Transverse colon (tissue), 4 donors: ENCODE measurements around the gene SLC19A1. TPM values are rescaled to one million over a fixed set of nuclear protein-coding genes. Genes with fewer than 3 reads are reported as not detected.

Experiments used
- DNase-seq: peaks from one replicate; pipeline ENCODE4 v3.0.0-alpha.2; 2019
- H3K27ac ChIP-seq, 4 donors: fragments of 200-600 bp; sonication (generic); 2 replicates each; pipeline ENCODE4 v1.5.1; 2016 to 2018; ENCODE audit warnings: inconsistent platforms in 4 of 4
- H3K27me3 ChIP-seq: fragments of 200-600 bp; sonication (generic); 2 replicates; pipeline ENCODE4 v1.5.1; 2017; ENCODE audit warnings: inconsistent platforms
- H3K36me3 ChIP-seq, 4 donors: fragments of 200-600 bp; sonication (generic); 2 replicates each; pipeline ENCODE4 v1.5.1; 2017 to 2019; ENCODE audit warnings: inconsistent platforms in 4 of 4
- H3K4me1 ChIP-seq, 4 donors: fragments of 200-600 bp; sonication (generic); 2 replicates each; pipeline ENCODE4 v1.5.1; 2017 to 2020; ENCODE audit warnings: inconsistent platforms in 4 of 4
- H3K4me3 ChIP-seq, 4 donors: fragments of 200-600 bp; sonication (generic); 1 replicate in 1 of 4; 2 replicates in 3 of 4; pipeline versions ENCODE4 v1.5.1 to v1.6.1; 2017 to 2019; ENCODE audit warnings: inconsistent platforms in 4 of 4
- H3K9me3 ChIP-seq, 2 donors: fragments of 200-600 bp; sonication (generic); 2 replicates each; pipeline ENCODE4 v1.5.1; 2017 to 2019; ENCODE audit warnings: inconsistent platforms in 2 of 2
- CTCF ChIP-seq, 5 experiments: fragments of 200-600 bp in 3 of 5; fragments of 450-650 bp in 2 of 5; sonication (generic) in 3 of 5; IDR thresholded peaks; 1 replicate in 2 of 5; 2 replicates in 3 of 5; pipeline ENCODE4 v1.5.1; 2016 to 2017; ENCODE audit warnings: antibody characterized with exemption in 5 of 5, inconsistent platforms in 3 of 5, mild to moderate bottlenecking in 2 of 5, moderate library complexity in 1 of 5
- EP300 ChIP-seq: sonication (generic); formaldehyde crosslinking; IDR thresholded peaks from one replicate; pipeline ENCODE4 v1.6.1; 2017; ENCODE audit warnings: antibody characterized with exemption, low read depth
- POLR2A ChIP-seq: fragments of 450-650 bp; IDR thresholded peaks from one replicate; pipeline ENCODE4 v1.6.1; 2016; ENCODE audit warnings: antibody characterized with exemption, mild to moderate bottlenecking, moderate library complexity
- POLR2AphosphoS5 ChIP-seq, 3 donors: sonication (generic); formaldehyde crosslinking; IDR thresholded peaks; one replicate each; pipeline ENCODE4 v1.6.1; 2016; ENCODE audit warnings: antibody characterized with exemption in 3 of 3
- WGBS, 2 donors: methylation state at CpG; one replicate each; pipeline ENCODE4 v1.1.5; 2018; ENCODE audit warnings: low coverage in 1 of 2; 5-methylcytosine and 5-hydroxymethylcytosine counted together
- in situ Hi-C, 4 donors: fragments of 200-750 bp; cut with MboI; loops; one replicate each; pipeline versions ENCODE4 v1.15.0 to v1.15.1; 2017; ENCODE audit warnings: low sequenced_read_pairs in 3 of 4, low pct_ligation_motif_present in 1 of 4, low pct_unique_long_range_greater_than_20kb in 1 of 4
- intact Hi-C: fragments of 100-400 bp; cut with DNase I; formaldehyde crosslinking; loops from one replicate; pipeline ENCODE4 v1.15.1; 2023; ENCODE audit warnings: low total_unique reads
- total RNA-seq, 4 donors: library from RNA; depleted of rRNA; stranded (reverse); fragments of >200 nt; gene quantifications; one replicate each; pipeline ENCODE4 v1.1.0, GENCODE V29; 2016

The SLC19A1 gene
- total RNA-seq, 4 donors from 2014 or later = 8.3 to 24.1 (median 17.3) TPM

- H3K4me1 ChIP-seq = peaks cover 13 to 30% (median 24%) of the 10 kb centered on the region in 4 donors
- in situ Hi-C loops = no loop called here
- TF ChIP-seq POLR2A = no peak
- intact Hi-C loops = no loop called here
- DNase-seq = peak; percentile 26
- H3K4me3 ChIP-seq = no peak overlapping the region
- WGBS, 2 donors = 65% methylated on average over 10 of the region's 17 CpGs; no CpG with 5 or more reads in 1 of the 2 donors
- no peaks in the 10 kb centered on the region for H3K36me3 ChIP-seq
- no peaks in the 10 kb centered on the region for H3K27me3 ChIP-seq
- no peaks in the 10 kb centered on the region for H3K9me3 ChIP-seq
- no peak overlapping the region for H3K27ac ChIP-seq
Measured at GRCh38 chr21:45539046-45539795, 3.0 kb downstream of the SLC19A1 start.

GRCh38 chr21:45538381-45539045 is 3.7 kb downstream of the SLC19A1 start:
- H3K4me3 ChIP-seq = no peak overlapping the region
- peaks cover 17 to 34% (median 31%) of the 10 kb centered on the region in 4 donors for H3K4me1 ChIP-seq
- H3K36me3 ChIP-seq = no peaks in the 10 kb centered on the region
- no peaks in the 10 kb centered on the region for H3K27me3 ChIP-seq
- H3K27ac ChIP-seq = no peak overlapping the region
- 89% methylated on average over 31 of the region's 31 CpGs; no CpG with 5 or more reads in 1 of the 2 donors for WGBS, 2 donors
- intact Hi-C loops (no loop called here), in situ Hi-C loops (no loop called here)
- no peaks in the 10 kb centered on the region for H3K9me3 ChIP-seq
- peak; percentile 7 for DNase-seq
- TF ChIP-seq EP300 (no peak), POLR2A (no peak), POLR2AphosphoS5 (IDR thresholded peaks at IDR 0.05) (no peak), CTCF (IDR thresholded peaks at IDR 0.05) (no peak)

GRCh38 chr21:45537746-45538291 is 4.4 kb downstream of the SLC19A1 start:
- WGBS, 2 donors = 95% methylated on average over 27 of the region's 27 CpGs; no CpG with 5 or more reads in 1 of the 2 donors
- Histone ChIP-seq H3K9me3 (no peaks in the 10 kb centered on the region), H3K27me3 (no peaks in the 10 kb centered on the region), H3K36me3 (no peaks in the 10 kb centered on the region), H3K27ac (no peak overlapping the region), H3K4me3 (no peak overlapping the region), H3K4me1 (peaks cover 15 to 36% (median 34%) of the 10 kb centered on the region in 4 donors)
- intact Hi-C loops (loop anchor here (1.0 kb wide), 1 partner anchor 33 kb away; no protein-coding TSS in a partner anchor), in situ Hi-C loops (no loop called here)
- TF ChIP-seq CTCF (IDR thresholded peaks at IDR 0.05) = no peak
- no peak for TF ChIP-seq EP300
- TF ChIP-seq POLR2AphosphoS5 (IDR thresholded peaks at IDR 0.05) = no peak
- no peak for TF ChIP-seq POLR2A
- peak; percentile 7 for DNase-seq

GRCh38 chr21:45537111-45537745 is 5.0 kb downstream of the SLC19A1 start:
- Histone ChIP-seq H3K36me3 (no peaks in the 10 kb centered on the region), H3K27ac (no peak overlapping the region), H3K9me3 (no peaks in the 10 kb centered on the region), H3K27me3 (no peaks in the 10 kb centered on the region), H3K4me1 (peaks cover 14 to 38% (median 33%) of the 10 kb centered on the region in 4 donors), H3K4me3 (no peak overlapping the region)
- WGBS, 2 donors = 90% methylated on average over 37 of the region's 37 CpGs; no CpG with 5 or more reads in 1 of the 2 donors
- in situ Hi-C loops (no loop called here), intact Hi-C loops (loop anchor here (1.0 kb wide), 1 partner anchor 32 kb away; no protein-coding TSS in a partner anchor)
- peak; percentile 7 for DNase-seq
- TF ChIP-seq POLR2A (no peak), EP300 (no peak), CTCF (IDR thresholded peaks at IDR 0.05) (no peak)
